Left lung (tissue), 10 donors: ENCODE measurements around the gene GABRR3. TPM values are rescaled to one million over a fixed set of nuclear protein-coding genes. Genes with fewer than 3 reads are reported as not detected.

Experiments
- ATAC-seq: fragments of 200-7000 bp; cut with Tn5 transposase; one replicate; pipeline ENCODE4 v1.9.1; 2020; ENCODE audit warnings: moderate library complexity
- DNase-seq, 4 donors: peaks; one replicate each; pipeline ENCODE4 v3.0.0-alpha.2; 2013 to 2020
- H3K27ac ChIP-seq, 2 donors: fragments of 200-600 bp; sonication (generic) in 1 of 2; one replicate each; pipeline versions ENCODE4 v1.5.0 to v1.8.0; 2020 to 2021
- H3K27me3 ChIP-seq, 2 donors: fragments of 200-600 bp; sonication (generic) in 1 of 2; one replicate each; pipeline versions ENCODE4 v1.5.0 to v1.8.0; 2020 to 2021
- H3K36me3 ChIP-seq, 2 donors: fragments of 200-600 bp; sonication (generic) in 1 of 2; one replicate each; pipeline versions ENCODE4 v1.5.0 to v1.8.0; 2020 to 2021
- H3K4me1 ChIP-seq, 2 donors: fragments of 200-600 bp; one replicate each; pipeline ENCODE4 v1.8.0; 2021
- H3K4me3 ChIP-seq, 2 donors: fragments of 200-600 bp; sonication (generic) in 1 of 2; one replicate each; pipeline versions ENCODE4 v1.5.0 to v1.8.0; 2020 to 2021; ENCODE audit warnings: mild to moderate bottlenecking in 1 of 2
- H3K9me3 ChIP-seq, 2 donors: fragments of 200-600 bp; sonication (generic) in 1 of 2; one replicate each; pipeline versions ENCODE4 v1.5.0 to v1.8.0; 2020 to 2021
- intact Hi-C, 2 donors: fragments of 100-400 bp; cut with DNase I; formaldehyde crosslinking; loops; one replicate each; pipeline versions ENCODE4 v1.11.2 to v1.14.2; 2022
- polyA plus RNA-seq, 6 donors: library from polyadenylated mRNA; unstranded; fragments of 120-200 nt; gene quantifications; one replicate each; pipeline ENCODE4 v1.2.1, GENCODE V29; 2013; ENCODE audit not compliant: insufficient read length in 6 of 6
- total RNA-seq, 2 donors: library from RNA; stranded (reverse); fragmentation: NEBNext Ultra II Directional; extraction: Animal tissue kit (Norgen Biotek cat#: 25700); gene quantifications; one replicate each; pipeline ENCODE4 v1.2.1, GENCODE V29; 2021
- TF ChIP-seq, protein P1 (sequence below), 2 donors: fragments of 200-600 bp; sonication (generic) in 1 of 2; IDR thresholded peaks; one replicate each; pipeline versions ENCODE4 v1.5.0 to v1.8.0; 2021; ENCODE audit warnings: antibody characterized with exemption in 2 of 2
- donor health status: DM: no; HTN: yes; CAD: no.
- donor health status: DM: no; HTN: no; CAD: no.

The GABRR3 gene
- total and polyA plus RNA-seq, 8 donors, result 0.10 TPM; not detected in 7

DNA sequence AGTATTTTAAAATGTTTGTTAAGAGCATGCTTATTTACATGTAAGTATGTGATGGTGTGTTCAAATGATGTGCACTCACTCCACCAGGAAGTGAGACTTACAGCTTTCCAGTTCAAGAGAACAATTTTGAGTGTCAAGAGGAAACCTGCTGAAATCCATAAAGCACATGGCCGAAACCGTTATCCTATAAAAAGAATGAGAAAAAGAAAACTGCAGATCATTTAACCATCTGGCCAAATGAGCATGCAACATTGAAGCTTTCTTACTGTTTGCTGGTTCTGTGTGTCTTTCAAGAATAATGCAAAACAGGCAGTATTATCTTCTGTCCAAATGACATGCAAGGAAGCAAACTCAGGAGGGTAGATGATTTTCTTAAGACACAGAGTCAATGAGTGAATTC, 26.3 kb downstream of the GABRR3 start:
- Histone ChIP-seq H3K9me3 (peaks cover 0 to 4% of the 10 kb centered on the region in 2 donors), H3K36me3 (no peaks in the 10 kb centered on the region), H3K4me1 (peaks cover 0 to 14% of the 10 kb centered on the region in 2 donors), H3K27me3 (no peaks in the 10 kb centered on the region), H3K4me3 (no peak overlapping the region), H3K27ac (no peak overlapping the region)
- intact Hi-C loops, result no loop called here
- TF ChIP-seq, protein P1, sequence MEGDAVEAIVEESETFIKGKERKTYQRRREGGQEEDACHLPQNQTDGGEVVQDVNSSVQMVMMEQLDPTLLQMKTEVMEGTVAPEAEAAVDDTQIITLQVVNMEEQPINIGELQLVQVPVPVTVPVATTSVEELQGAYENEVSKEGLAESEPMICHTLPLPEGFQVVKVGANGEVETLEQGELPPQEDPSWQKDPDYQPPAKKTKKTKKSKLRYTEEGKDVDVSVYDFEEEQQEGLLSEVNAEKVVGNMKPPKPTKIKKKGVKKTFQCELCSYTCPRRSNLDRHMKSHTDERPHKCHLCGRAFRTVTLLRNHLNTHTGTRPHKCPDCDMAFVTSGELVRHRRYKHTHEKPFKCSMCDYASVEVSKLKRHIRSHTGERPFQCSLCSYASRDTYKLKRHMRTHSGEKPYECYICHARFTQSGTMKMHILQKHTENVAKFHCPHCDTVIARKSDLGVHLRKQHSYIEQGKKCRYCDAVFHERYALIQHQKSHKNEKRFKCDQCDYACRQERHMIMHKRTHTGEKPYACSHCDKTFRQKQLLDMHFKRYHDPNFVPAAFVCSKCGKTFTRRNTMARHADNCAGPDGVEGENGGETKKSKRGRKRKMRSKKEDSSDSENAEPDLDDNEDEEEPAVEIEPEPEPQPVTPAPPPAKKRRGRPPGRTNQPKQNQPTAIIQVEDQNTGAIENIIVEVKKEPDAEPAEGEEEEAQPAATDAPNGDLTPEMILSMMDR (IDR thresholded peaks at IDR 0.05), result no peak
- ATAC-seq (no peak), DNase-seq (no peak)

DNA sequence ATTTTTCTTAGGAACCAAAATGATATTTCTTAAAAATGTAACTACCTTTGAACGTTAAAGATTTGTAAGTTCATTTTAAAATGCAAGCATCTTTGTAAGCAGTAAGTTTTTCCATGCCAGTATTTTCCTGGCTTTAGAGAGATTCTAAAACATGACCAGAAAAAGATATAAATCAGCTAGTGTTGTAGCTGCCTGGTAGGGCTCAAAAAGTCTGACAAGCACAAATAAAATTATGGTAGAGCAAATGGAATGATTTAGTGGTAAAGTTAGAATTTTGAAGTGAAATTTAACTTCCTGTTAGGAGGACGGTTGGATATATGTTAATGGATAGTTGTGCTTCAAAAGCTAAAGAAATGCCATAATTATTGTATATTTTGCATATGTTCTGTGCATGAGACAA, 29.7 kb downstream of the GABRR3 start:
- no peak for ATAC-seq
- no peaks in the 10 kb centered on the region for H3K9me3 ChIP-seq
- H3K27me3 ChIP-seq, result no peaks in the 10 kb centered on the region
- no peak overlapping the region for H3K27ac ChIP-seq
- TF ChIP-seq, protein P1 (IDR thresholded peaks at IDR 0.05), result no peak
- intact Hi-C loops, result no loop called here
- no peaks in the 10 kb centered on the region for H3K36me3 ChIP-seq
- no peak overlapping the region for H3K4me3 ChIP-seq
- DNase-seq, result no peak
- H3K4me1 ChIP-seq, result no peaks in the 10 kb centered on the region

DNA sequence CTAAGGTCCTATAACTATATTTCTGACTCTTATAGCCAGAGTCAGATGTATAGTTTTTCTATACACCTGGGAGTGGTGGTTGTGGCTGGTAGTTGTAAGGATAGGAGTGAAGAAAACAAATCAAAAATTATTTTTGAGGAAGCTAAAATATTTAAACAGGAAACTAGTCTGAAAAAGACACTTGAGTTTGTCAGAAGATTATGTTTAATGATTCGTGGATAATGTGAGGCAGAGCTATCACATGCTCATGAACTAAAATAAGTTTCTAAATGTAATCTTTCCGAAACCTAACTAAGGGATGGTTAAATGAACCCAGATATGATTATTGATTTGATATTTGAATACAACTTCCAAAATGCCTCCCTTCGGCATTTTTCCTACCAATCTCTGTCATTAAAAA, 30.4 kb downstream of the GABRR3 start:
- H3K27me3 ChIP-seq, result no peaks in the 10 kb centered on the region
- H3K9me3 ChIP-seq, result no peaks in the 10 kb centered on the region
- no peaks in the 10 kb centered on the region for H3K36me3 ChIP-seq
- ATAC-seq (no peak), DNase-seq (no peak)
- no peaks in the 10 kb centered on the region for H3K4me1 ChIP-seq
- intact Hi-C loops, result no loop called here
- H3K27ac ChIP-seq, result no peak overlapping the region
- no peak overlapping the region for H3K4me3 ChIP-seq
- TF ChIP-seq, protein P1 (IDR thresholded peaks at IDR 0.05), result no peak

DNA sequence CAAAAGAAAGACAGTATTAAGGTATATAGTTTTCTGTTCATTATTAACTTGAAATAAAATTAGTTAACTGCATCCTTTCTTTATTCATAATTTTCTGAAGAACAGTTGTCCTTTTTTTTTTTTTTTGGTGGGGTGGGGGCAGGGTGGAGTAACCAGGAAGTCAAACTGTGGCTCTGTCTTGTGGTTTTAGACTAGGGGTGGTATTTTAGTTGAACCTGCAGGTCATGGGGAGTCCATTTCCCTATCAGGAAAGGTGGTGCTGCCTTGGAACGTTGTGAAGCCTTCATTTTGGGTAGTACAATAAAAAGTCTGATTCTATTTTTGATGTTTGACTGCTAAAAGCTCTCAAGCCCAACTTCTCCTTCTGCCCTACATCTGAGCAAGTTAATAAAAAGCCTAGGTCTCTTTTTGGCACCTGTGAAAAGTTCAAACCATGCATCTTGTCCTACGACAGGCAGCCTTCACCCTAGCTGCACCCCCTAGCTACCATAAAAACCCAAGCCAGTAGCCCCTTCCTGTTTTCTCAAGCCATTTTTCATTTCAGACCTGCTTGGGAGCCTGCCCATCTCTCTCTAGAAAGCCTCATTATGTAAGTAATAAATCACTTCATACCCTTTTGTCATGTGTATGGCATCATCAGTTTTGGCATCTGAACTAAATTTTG, 31.7 kb downstream of the GABRR3 start:
- intact Hi-C loops, result no loop called here
- Histone ChIP-seq H3K36me3 (no peaks in the 10 kb centered on the region), H3K27ac (no peak overlapping the region), H3K4me3 (no peak overlapping the region), H3K9me3 (no peaks in the 10 kb centered on the region), H3K4me1 (no peaks in the 10 kb centered on the region), H3K27me3 (no peaks in the 10 kb centered on the region)
- TF ChIP-seq, protein P1 (IDR thresholded peaks at IDR 0.05), result no peak
- ATAC-seq (no peak), DNase-seq (no peak)

DNA sequence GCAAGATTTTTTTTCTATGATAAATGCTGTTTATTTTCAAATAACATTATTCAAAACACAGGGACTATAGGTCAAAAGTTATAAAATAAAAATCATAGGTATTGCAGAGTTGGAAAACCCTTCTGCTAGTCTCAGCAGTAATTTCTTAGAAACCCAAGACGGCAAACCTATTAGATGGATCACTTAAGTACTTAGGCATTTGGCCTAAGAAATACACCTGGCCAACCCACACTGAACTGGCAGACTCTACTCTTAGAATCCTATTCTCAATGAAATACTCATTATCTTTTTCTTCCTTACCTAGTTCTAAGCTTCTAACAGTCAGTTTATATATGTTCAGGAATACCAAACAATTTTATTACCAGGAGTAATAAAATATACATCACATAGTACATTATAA, 32.4 kb downstream of the GABRR3 start:
- TF ChIP-seq, protein P1 (IDR thresholded peaks at IDR 0.05), result no peak
- DNase-seq (no peak), ATAC-seq (no peak)
- Histone ChIP-seq H3K9me3 (no peaks in the 10 kb centered on the region), H3K36me3 (no peaks in the 10 kb centered on the region), H3K4me1 (no peaks in the 10 kb centered on the region), H3K27me3 (no peaks in the 10 kb centered on the region), H3K27ac (no peak overlapping the region), H3K4me3 (no peak overlapping the region)
- intact Hi-C loops, result no loop called here
